ENCODE data around the gene EMX1. TPM values are rescaled to one million over a fixed set of nuclear protein-coding genes. Genes with fewer than 3 reads are reported as not detected.

EMX1 gene
- total and polyA plus RNA-seq, 3 donors from 2014 or later: 4.5 to 13.2 (median 11.3) TPM

DNA sequence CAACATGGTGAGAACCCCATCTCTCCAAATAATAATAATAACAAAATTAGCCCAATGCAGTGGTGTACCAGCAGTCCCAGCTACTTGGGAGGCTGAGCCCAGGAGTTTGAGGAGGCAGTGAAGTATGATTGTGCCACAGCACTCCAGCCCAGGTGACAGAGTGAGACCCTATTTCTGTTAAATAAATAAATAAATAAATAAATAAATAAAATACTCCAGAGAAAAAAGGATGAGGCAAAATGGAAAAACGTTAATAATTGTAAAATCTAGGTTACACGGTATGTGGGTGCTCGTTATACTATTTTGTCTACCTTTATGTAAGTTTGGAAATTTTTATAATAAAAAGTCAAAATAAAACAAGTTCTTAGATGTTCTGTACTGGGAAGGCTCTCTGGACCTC lies 8.6 kb upstream of the EMX1 start:
- Histone ChIP-seq H3K4me1 (no peaks in the 10 kb centered on the region), H3K27ac (no peak overlapping the region), H3K4me3 (no peak overlapping the region), H3K9me3 (no peaks in the 10 kb centered on the region), H3K27me3 (no peaks in the 10 kb centered on the region), H3K36me3 (ENCODE audit: low read depth, missing control alignments) (no peaks in the 10 kb centered on the region)
- DNase-seq: no peak
- TF ChIP-seq, protein P1, sequence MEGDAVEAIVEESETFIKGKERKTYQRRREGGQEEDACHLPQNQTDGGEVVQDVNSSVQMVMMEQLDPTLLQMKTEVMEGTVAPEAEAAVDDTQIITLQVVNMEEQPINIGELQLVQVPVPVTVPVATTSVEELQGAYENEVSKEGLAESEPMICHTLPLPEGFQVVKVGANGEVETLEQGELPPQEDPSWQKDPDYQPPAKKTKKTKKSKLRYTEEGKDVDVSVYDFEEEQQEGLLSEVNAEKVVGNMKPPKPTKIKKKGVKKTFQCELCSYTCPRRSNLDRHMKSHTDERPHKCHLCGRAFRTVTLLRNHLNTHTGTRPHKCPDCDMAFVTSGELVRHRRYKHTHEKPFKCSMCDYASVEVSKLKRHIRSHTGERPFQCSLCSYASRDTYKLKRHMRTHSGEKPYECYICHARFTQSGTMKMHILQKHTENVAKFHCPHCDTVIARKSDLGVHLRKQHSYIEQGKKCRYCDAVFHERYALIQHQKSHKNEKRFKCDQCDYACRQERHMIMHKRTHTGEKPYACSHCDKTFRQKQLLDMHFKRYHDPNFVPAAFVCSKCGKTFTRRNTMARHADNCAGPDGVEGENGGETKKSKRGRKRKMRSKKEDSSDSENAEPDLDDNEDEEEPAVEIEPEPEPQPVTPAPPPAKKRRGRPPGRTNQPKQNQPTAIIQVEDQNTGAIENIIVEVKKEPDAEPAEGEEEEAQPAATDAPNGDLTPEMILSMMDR (IDR thresholded peaks at IDR 0.05): no peak
- TF ChIP-seq POLR2A (IDR thresholded peaks at IDR 0.05): no peak
- intact Hi-C loops (cut with DNase I; ENCODE audit: low total_unique reads): no loop called here
- WGBS, 2 donors: 86 to 89% methylated on average over 3 of the region's 3 CpGs

DNA sequence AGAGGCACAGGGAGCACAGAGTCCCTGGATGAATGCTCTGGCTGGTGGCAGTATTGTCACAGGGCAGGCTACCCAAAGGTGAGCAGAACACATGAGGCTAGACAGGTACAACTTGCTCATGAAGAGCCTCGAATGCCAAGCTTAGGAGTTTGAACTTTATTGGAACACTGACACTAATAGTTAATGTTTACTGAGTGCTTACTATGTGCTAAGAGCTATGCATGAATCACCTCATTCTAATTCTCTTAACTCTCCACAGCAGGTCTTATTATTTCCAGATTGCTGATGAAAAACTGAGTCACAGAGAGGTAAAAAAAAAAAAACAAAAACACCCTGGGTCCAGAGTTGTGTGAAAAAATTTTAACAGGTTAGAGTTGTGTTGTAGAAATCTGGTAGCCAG lies 6.1 kb upstream of the EMX1 start:
- Histone ChIP-seq H3K27me3 (peaks cover 4% of the 10 kb centered on the region), H3K9me3 (no peaks in the 10 kb centered on the region), H3K36me3 (ENCODE audit: low read depth, missing control alignments) (no peaks in the 10 kb centered on the region), H3K4me1 (peaks cover 8% of the 10 kb centered on the region), H3K4me3 (no peak overlapping the region), H3K27ac (no peak overlapping the region)
- no peak for TF ChIP-seq POLR2A (IDR thresholded peaks at IDR 0.05)
- TF ChIP-seq, protein P1 (IDR thresholded peaks at IDR 0.05): no peak
- 71 to 86% methylated on average over 1 of the region's 1 CpG for WGBS, 2 donors
- DNase-seq: no peak
- intact Hi-C loops (cut with DNase I; ENCODE audit: low total_unique reads): no loop called here

DNA sequence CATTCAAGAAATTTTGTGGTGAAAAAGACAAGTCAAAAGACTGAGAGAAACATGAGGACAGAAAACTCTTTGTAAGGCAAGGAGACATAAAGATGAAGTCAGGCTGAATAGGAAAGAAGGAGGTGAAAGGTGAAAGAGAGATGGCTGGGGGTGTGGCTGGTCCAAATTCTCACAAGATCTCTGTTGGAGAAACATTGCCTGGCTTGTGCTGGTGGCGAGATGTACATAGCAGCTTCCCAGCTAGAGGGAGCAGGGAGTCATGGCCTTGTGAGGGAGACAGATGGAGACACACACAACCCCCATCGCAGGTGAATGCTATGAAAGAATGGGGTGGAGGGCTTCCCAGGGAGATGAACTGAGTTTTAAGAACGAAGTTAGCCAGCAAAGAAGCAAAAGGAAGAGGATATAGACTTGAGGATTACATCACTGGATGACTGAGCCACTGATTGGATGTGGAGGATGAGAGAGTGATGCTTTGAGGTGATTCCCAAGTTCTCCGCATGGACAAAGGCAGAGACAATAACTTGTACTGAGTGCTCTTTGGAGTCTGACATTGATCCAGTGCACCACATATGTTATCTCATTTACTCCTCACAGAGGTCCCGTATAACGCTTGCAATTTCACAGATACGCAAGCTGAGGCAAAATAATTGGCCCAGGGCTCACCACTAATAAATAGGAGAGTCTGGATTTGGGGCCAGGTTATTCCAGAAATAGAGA lies 3.7 kb upstream of the EMX1 start:
- H3K27me3 ChIP-seq: peaks cover 4% of the 10 kb centered on the region

DNA sequence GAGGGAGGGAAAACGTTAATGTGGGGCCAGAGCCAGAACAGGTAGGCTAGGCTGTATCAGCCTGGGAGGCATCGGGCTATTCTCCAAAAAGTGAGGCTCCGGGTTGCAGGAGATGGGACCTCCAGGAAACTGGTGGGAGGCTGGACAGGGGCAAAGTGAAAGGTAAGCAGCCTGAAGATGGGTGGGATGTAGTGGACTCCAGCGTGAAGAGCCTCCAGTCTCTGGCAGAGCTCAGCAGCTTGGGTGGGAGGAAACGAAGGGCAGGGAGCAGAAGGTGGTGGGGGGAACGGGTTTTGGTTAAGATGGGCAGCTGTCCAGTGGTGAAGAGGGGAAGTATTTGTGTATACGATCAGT lies 3.1 kb upstream of the EMX1 start:
- WGBS, 2 donors: 8 to 9% methylated on average over 7 of the region's 7 CpGs
- H3K36me3 ChIP-seq (ENCODE audit: low read depth, missing control alignments): no peaks in the 10 kb centered on the region
- TF ChIP-seq, protein P1 (IDR thresholded peaks at IDR 0.05): no peak
- no peak for TF ChIP-seq POLR2A (IDR thresholded peaks at IDR 0.05)
- no peaks in the 10 kb centered on the region for H3K9me3 ChIP-seq
- no peak for DNase-seq
- peaks cover 18% of the 10 kb centered on the region for H3K4me1 ChIP-seq
- peaks cover 4% of the 10 kb centered on the region for H3K27me3 ChIP-seq
- no peak overlapping the region for H3K27ac ChIP-seq
- no peak overlapping the region for H3K4me3 ChIP-seq
- intact Hi-C loops (cut with DNase I; ENCODE audit: low total_unique reads): no loop called here

More for the DNA sequence above, 3.7 kb upstream of the EMX1 start:
- Histone ChIP-seq H3K36me3 (ENCODE audit: low read depth, missing control alignments) (no peaks in the 10 kb centered on the region), H3K4me3 (no peak overlapping the region), H3K27ac (no peak overlapping the region), H3K4me1 (peaks cover 18% of the 10 kb centered on the region), H3K9me3 (no peaks in the 10 kb centered on the region)
- DNase-seq: no peak
- 21 to 22% methylated on average over 7 of the region's 7 CpGs for WGBS, 2 donors
- TF ChIP-seq, protein P1 (IDR thresholded peaks at IDR 0.05): no peak
- no peak for TF ChIP-seq POLR2A (IDR thresholded peaks at IDR 0.05)
- intact Hi-C loops (cut with DNase I; ENCODE audit: low total_unique reads): no loop called here

All from testis (tissue), 3 donors.